Hepatocyte (in vitro differentiated cells): ENCODE data around the gene ITGB1. TPM values are rescaled to one million over a fixed set of nuclear protein-coding genes. Genes with fewer than 3 reads are reported as not detected.
"Not testable (repeated sequence)": the region's sequence is repeated elsewhere in the genome, so short reads cannot be mapped to it uniquely, and the experiment has no call there.

ENCODE experiments used
- DNase-seq: peaks from one replicate; pipeline ENCODE4 v3.0.0-alpha.2; 2016; ENCODE audit warnings: low spot score
- H2AFZ ChIP-seq: fragments of 200-600 bp; sonication (generic); 2 replicates; pipeline ENCODE4 v1.6.0; 2016; ENCODE audit warnings: antibody characterized with exemption, mild to moderate bottlenecking
- H3K27ac ChIP-seq: fragments of 200-600 bp; sonication (generic); 2 replicates; pipeline ENCODE4 v1.5.1; 2016; ENCODE audit warnings: mild to moderate bottlenecking
- H3K27me3 ChIP-seq: fragments of 200-600 bp; sonication (generic); 2 replicates; pipeline ENCODE4 v1.6.1; 2016
- H3K36me3 ChIP-seq: fragments of 200-600 bp; sonication (generic); replicated peaks from 2 replicates; pipeline ENCODE4 v1.5.1; 2016; ENCODE audit warnings: low read depth; ENCODE audit not compliant: insufficient read depth
- H3K4me1 ChIP-seq: fragments of 200-600 bp; sonication (generic); 2 replicates; pipeline ENCODE4 v1.5.1; 2016; ENCODE audit warnings: mild to moderate bottlenecking, moderate library complexity; ENCODE audit not compliant: insufficient read depth
- H3K4me2 ChIP-seq: fragments of 200-600 bp; sonication (generic); 2 replicates; pipeline ENCODE4 v1.6.0; 2016
- H3K4me3 ChIP-seq: fragments of 200-600 bp; sonication (generic); 2 replicates; pipeline ENCODE4 v1.5.1; 2016; ENCODE audit warnings: mild to moderate bottlenecking
- H3K79me2 ChIP-seq: fragments of 200-600 bp; sonication (generic); 2 replicates; pipeline ENCODE4 v1.6.0; 2017; ENCODE audit warnings: mild to moderate bottlenecking
- H3K9me2 ChIP-seq: fragments of 200-600 bp; sonication (generic); replicated peaks from 2 replicates; pipeline ENCODE4 v1.6.0; 2017; ENCODE audit warnings: mild to moderate bottlenecking; ENCODE audit not compliant: insufficient read depth
- H3K9me3 ChIP-seq: fragments of 200-600 bp; sonication (generic); 2 replicates; pipeline ENCODE4 v1.5.1; 2016; ENCODE audit warnings: low read depth, mild to moderate bottlenecking
- H4K20me1 ChIP-seq: fragments of 200-600 bp; sonication (generic); 2 replicates; pipeline ENCODE4 v1.6.0; 2016; ENCODE audit warnings: mild to moderate bottlenecking; ENCODE audit not compliant: insufficient read depth, poor library complexity, severe bottlenecking
- EZH2 ChIP-seq: fragments of 200-600 bp; sonication (generic); IDR thresholded peaks from 2 replicates; pipeline ENCODE4 v1.6.1; 2016; ENCODE audit warnings: antibody characterized with exemption, mild to moderate bottlenecking, borderline replicate concordance
- EZH2phosphoT487 ChIP-seq: fragments of 200-600 bp; sonication (generic); IDR thresholded peaks from one replicate; pipeline ENCODE4 v1.6.1; 2018; ENCODE audit warnings: antibody characterized with exemption, mild to moderate bottlenecking, low read depth, moderate library complexity; ENCODE audit not compliant: unreplicated experiment, severe bottlenecking
- WGBS: methylation state at CpG from one replicate; pipeline ENCODE4 v1.1.6; 2016; ENCODE audit warnings: low lambda C conversion rate; ENCODE audit errors: missing lambda C conversion rate; 5-methylcytosine and 5-hydroxymethylcytosine counted together
- polyA plus RNA-seq: library from polyadenylated mRNA; unstranded; fragments of >200 nt; fragmentation: Nextera tagmentation; extraction: Ambion mirVana; gene quantifications from 2 replicates; pipeline ENCODE4 v1.2.1, GENCODE V29; 2016
- total RNA-seq: library from RNA; depleted of rRNA; stranded (reverse); fragments of >200 nt; gene quantifications from 2 replicates; pipeline ENCODE4 v1.2.3, GENCODE V29; 2014
- TF ChIP-seq, protein P1 (sequence below): fragments of 200-600 bp; sonication (generic); IDR thresholded peaks from 2 replicates; pipeline ENCODE4 v1.5.1; 2016; ENCODE audit warnings: antibody characterized with exemption, mild to moderate bottlenecking; ENCODE audit not compliant: poor library complexity

Gene ITGB1
- total and polyA plus RNA-seq, 2 experiments from 2014 or later = 291 to 552 TPM

- no peak overlapping the region for H3K27ac ChIP-seq
- H2AFZ ChIP-seq = no peak overlapping the region
- H4K20me1 ChIP-seq = no peaks in the 10 kb centered on the region
- TF ChIP-seq, protein P1, sequence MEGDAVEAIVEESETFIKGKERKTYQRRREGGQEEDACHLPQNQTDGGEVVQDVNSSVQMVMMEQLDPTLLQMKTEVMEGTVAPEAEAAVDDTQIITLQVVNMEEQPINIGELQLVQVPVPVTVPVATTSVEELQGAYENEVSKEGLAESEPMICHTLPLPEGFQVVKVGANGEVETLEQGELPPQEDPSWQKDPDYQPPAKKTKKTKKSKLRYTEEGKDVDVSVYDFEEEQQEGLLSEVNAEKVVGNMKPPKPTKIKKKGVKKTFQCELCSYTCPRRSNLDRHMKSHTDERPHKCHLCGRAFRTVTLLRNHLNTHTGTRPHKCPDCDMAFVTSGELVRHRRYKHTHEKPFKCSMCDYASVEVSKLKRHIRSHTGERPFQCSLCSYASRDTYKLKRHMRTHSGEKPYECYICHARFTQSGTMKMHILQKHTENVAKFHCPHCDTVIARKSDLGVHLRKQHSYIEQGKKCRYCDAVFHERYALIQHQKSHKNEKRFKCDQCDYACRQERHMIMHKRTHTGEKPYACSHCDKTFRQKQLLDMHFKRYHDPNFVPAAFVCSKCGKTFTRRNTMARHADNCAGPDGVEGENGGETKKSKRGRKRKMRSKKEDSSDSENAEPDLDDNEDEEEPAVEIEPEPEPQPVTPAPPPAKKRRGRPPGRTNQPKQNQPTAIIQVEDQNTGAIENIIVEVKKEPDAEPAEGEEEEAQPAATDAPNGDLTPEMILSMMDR = no peak
- TF ChIP-seq EZH2phosphoT487 = no peak
- no peak for TF ChIP-seq EZH2
- H3K9me2 ChIP-seq = no peaks in the 10 kb centered on the region
- no peaks in the 10 kb centered on the region for H3K27me3 ChIP-seq
- no peak overlapping the region for H3K4me2 ChIP-seq
- DNase-seq = no peak
- peaks cover 9% of the 10 kb centered on the region for H3K79me2 ChIP-seq
- WGBS = 95% methylated on average over 3 of the region's 3 CpGs
- no peak overlapping the region for H3K4me3 ChIP-seq
- H3K9me3 ChIP-seq = no peaks in the 10 kb centered on the region
- H3K36me3 ChIP-seq = no peaks in the 10 kb centered on the region
- no peaks in the 10 kb centered on the region for H3K4me1 ChIP-seq
Observed at GRCh38 chr10:32905466-32905865, 52.6 kb downstream of the ITGB1 start.

- Histone ChIP-seq H3K9me3 (no peaks in the 10 kb centered on the region), H3K4me2 (no peak overlapping the region), H3K27me3 (no peaks in the 10 kb centered on the region), H3K27ac (no peak overlapping the region), H3K79me2 (no peaks in the 10 kb centered on the region), H3K9me2 (no peaks in the 10 kb centered on the region), H4K20me1 (no peaks in the 10 kb centered on the region), H3K4me1 (no peaks in the 10 kb centered on the region), H2AFZ (no peak overlapping the region), H3K4me3 (no peak overlapping the region), H3K36me3 (no peaks in the 10 kb centered on the region)
- WGBS = 96% methylated on average over 9 of the region's 9 CpGs
- DNase-seq = no peak
- TF ChIP-seq, protein P1 = no peak
- no peak for TF ChIP-seq EZH2phosphoT487
- no peak for TF ChIP-seq EZH2
Observed at GRCh38 chr10:32901815-32902214, 56.2 kb downstream of the ITGB1 start.

DNA sequence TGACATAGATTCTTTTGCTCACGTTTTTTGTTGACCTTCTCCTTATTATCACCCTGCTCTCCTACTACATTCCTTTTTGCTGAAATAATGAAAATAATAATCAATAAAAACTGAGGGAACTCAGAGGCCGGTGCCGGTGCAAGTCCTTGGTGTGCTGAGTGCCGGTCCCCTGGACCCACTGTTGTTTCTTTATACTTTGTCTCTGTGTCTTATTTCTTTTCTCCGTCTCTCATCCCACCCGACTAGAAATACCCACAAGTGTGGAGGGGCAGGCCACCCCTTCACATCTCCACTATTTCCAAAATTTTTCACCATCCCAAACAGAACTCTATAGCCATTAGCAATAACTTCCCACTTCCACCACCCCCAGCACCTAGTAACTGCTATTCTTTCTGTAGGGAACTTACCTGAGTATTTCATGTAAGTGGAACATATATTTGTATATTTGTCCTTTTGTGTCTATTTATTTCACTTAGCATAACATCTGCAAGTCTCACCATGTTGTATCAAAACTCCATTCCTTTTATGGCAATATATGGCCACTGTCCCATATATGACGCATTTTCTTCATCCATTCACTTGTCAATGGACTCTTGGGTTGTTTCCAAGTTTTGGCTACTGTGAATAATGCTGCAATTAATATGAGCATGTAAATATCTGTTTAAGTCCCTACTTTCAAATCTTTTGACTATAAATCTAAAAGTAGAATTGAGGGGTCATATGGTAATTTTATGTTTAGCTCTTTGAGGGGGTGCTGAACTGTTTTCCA is 62.6 kb downstream of the ITGB1 start:
- 95% methylated on average over 7 of the region's 7 CpGs for WGBS
- not testable (repeated sequence) for DNase-seq, H3K27me3 ChIP-seq, H2AFZ ChIP-seq, H3K36me3 ChIP-seq, H3K9me2 ChIP-seq, H3K4me3 ChIP-seq, H3K9me3 ChIP-seq, H3K79me2 ChIP-seq, H3K4me1 ChIP-seq, H3K4me2 ChIP-seq, H4K20me1 ChIP-seq, H3K27ac ChIP-seq

GRCh38 chr10:32893916-32894664 is 63.9 kb downstream of the ITGB1 start:
- H3K4me3 ChIP-seq = no peak overlapping the region
- no peak for TF ChIP-seq EZH2phosphoT487
- TF ChIP-seq, protein P1 = no peak
- TF ChIP-seq EZH2 = no peak
- H4K20me1 ChIP-seq = no peaks in the 10 kb centered on the region

More at GRCh38 chr10:32893916-32894664, 63.9 kb downstream of the ITGB1 start:
- 91% methylated on average over 2 of the region's 2 CpGs for WGBS
- no peak for DNase-seq
- Histone ChIP-seq H3K9me2 (no peaks in the 10 kb centered on the region), H2AFZ (no peak overlapping the region), H3K4me1 (no peaks in the 10 kb centered on the region), H3K79me2 (no peaks in the 10 kb centered on the region), H3K4me2 (no peak overlapping the region), H3K9me3 (no peaks in the 10 kb centered on the region), H3K27me3 (no peaks in the 10 kb centered on the region), H3K36me3 (no peaks in the 10 kb centered on the region), H3K27ac (no peak overlapping the region)
